HG03565 (cell line): ENCODE data around the gene MSI2.

Source experiments
- ATAC-seq: cut with Tn5 transposase; IDR thresholded peaks from one replicate; pipeline ENCODE4 v1.9.1; 2021; ENCODE audit warnings: mild to moderate bottlenecking, moderate library complexity; ENCODE audit not compliant: unreplicated experiment

Gene MSI2

GRCh38 chr17:57313097-57313835 lies 56.9 kb downstream of the MSI2 start:
- no peak for ATAC-seq

DNA sequence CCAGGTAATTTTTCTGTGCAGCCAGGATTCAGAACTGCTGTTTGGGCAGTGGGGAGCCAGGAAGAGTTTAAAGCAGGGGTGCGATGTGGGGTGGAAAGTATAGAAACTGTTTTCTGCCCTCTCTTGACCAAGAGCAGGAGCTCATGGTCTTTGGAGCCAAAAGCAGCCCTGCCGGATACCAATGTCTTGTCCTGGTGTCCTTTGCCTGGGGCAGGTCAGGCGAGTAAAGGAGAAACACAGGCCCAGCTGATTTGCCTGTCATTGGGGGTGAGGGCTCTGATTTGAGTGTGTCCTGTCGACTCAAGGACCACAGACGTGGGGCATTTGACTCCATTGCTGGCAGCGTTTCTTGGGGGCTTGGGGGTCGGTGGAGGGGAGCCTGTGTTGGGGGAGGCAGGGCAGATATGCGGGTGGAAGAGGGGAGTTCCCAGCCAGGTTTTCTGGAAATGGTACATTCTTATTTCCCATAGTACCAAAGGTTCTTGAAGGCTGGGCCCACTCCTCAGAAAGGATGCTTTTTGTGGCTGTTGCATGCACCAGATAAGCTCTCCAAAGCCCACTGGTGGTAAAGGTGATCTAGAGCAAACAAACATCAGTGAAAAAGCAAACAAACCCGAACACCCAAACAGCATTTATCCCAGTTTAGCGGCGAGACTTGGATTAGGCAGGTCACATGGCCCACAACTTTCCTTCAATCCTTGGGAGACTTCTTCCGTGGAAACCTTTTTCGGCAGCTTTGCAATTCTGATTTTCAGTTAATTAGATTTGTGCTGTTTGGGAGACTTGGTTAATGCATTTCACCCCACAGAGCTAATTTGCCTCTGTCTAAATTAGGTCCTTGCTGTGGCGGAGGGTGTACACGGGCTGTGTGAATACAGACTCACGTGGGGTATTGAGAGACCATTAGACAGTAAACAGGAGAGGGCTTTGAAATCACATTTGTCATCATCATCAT lies 59.0 kb downstream of the MSI2 start:
- ATAC-seq: no peak

GRCh38 chr17:57316361-57316760 lies 60.0 kb downstream of the MSI2 start:
- ATAC-seq: no peak

DNA sequence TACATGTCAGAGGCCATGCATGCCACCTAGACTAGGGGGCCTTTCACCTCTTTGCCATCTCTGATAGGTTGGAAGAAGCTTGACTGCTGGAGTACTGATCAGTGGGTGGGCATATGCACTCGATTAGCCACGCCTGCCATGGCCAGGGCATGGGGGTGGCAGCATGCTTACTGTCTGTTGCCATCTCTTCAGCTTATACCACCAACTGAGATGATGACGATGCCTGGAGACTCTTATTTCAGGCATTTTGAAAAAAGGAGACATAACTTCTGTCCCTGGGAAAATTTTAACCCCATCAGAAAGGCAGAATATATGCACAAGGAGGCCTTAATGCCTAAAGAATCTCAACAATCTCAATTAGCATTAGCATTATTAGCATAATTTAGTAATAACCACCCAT lies 60.8 kb downstream of the MSI2 start:
- ATAC-seq: no peak

GRCh38 chr17:57318913-57319312 lies 62.6 kb downstream of the MSI2 start:
- no peak for ATAC-seq

GRCh38 chr17:57319806-57320205 lies 63.5 kb downstream of the MSI2 start:
- ATAC-seq: no peak

DNA sequence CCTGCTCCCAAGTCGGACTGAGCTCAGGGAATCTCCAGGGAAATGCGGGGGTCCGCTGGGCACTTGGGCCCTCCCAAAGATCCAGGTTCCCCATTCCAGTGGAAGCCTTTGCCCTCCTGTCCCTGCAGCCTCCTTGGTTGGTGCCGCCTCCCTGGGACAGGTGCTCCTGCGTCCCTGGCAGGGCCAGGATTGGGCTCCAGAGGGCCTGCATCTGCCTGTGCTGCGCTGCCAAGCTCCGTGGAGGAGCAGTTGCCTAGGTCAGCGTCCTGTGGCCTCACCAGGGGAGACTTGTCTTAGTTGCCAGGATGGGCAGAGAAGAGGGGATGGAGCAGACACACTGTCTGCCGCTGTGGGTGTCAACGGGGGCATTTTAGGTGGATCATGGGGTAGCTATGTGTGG lies 67.1 kb downstream of the MSI2 start:
- no peak for ATAC-seq

DNA sequence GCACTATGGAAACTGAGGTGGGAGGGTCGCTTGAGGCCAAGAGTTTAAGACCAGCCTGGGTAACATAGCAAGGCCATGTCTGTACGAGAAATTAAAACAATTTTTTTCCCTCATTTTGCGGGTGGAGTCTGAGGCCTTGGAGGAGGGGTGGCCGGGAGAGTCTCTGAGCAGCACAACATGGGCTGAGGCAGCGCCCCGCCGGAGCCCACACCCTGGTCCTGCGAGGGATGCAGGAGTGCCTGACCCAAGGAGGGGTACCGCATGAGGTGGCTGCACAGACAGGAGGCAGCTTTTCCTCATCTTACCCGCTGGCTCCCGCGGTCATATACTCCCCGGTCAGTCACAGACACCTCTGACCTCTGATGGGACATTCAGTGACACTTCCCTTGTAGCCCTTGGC lies 67.7 kb downstream of the MSI2 start:
- no peak for ATAC-seq

- ATAC-seq: no peak
Measured at GRCh38 chr17:57324631-57325030, 68.3 kb downstream of the MSI2 start.

DNA sequence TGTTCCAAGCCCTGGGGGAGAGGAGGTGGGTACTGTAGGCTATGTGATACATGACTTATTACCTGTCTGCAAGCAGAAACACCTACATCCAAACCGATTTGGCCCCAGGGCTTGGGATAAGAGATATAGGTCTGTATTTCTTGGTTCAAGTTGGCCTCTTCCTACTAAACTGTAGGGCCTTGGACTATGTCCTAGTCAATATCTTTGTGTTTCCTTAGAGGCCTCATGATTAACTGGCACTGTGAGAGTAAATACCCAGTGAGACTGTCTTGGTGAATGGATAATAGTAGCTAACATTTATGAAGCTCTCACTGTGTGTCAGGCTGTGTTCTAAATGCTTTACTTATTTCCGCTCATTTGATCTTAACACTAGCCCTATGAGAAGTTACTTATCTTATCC lies 70.0 kb downstream of the MSI2 start:
- ATAC-seq: no peak

DNA sequence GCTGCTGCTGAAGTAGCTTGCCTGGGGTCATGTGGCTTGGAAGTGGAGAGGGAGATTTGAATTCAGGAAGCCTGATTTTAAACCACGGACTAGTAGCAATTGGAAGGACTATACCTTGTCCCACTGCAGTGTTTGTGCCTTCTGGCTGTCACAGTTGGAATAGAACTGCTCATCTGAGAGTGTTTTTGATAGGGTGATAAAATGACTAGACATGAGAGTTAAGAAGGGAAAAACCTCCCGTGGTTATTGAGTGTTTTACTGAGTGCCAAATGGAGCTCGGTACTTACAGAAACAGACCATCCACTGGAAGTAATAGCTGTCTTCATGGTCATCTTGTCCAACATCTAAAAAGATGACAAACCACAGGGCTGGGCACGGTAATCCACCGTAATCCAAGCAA lies 70.4 kb downstream of the MSI2 start:
- ATAC-seq: no peak

- ATAC-seq: no peak
Measured at GRCh38 chr17:57327176-57327970, 71.0 kb downstream of the MSI2 start.

- ATAC-seq: no peak
Measured at GRCh38 chr17:57328109-57328882, 72.0 kb downstream of the MSI2 start.

DNA sequence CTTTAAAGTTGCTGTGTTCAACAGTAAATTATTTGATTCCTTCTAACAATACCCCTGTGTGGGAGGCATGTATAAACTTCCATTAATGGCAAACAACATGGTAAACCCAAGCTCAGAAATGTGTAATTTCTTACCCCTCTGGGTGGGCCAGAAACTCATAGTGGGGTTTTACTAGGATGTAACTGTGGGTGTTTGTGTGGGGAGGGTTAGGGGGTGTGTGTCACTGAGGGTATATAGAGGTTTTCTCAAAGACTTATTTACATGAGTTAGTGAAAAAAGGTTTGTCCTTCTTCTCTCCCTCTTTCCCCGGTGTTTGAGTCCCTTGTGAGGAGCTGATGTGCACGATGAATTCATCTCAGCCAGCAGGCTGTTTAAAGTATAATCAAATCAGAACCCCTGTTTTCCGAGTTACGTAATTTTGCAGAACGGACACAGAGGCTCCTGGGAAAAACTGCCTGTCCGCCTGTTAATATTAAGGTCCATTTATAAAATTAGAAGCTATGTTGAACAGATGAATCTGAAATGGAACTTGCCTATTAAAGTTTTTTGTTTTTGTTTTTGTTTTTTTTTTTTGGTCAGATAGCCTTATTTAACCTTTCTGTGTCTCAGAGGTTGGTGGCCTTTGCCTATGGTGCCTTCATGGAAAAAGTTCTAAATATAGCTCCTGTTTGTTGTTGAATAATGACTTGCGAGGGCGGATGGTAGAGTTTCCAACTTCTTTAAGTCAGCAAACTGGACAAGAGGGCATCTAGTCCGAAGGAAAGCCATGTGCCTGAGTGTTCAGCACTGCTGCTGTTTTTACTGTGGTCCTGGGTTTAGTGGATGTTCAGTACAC lies 73.3 kb downstream of the MSI2 start:
- no peak for ATAC-seq

- ATAC-seq: no peak
Measured at GRCh38 chr17:57330587-57330986, 74.3 kb downstream of the MSI2 start.

GRCh38 chr17:57331423-57331822 lies 75.1 kb downstream of the MSI2 start:
- no peak for ATAC-seq

- no peak for ATAC-seq
Measured at GRCh38 chr17:57332501-57332900, 76.2 kb downstream of the MSI2 start.

DNA sequence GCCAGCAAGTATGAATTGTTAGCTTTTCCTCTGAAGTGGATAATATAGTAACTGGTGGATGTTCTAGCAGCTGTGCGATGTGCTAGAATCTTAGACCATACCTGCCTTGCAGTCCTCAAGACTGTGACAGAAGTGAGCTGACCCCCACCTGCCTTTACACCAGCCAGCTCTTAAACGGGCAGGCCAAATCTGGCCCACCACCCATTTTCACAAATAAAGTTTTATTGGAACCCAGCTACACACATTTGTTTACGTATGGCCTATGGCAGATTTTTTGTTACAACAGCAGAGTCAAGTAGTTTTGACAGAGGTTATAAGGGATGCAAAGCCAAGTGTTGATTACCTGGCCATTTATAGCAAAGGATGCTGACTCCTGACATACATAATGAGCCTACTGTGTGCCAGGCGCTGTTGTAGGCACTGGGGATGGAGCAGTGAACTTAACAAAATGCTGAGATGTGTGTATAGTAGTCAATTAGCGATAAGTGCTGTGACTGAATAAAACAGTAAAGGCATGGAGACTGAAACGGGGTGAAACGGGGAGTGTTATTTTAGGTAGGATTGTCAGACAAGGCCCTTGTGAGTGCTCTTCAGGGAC lies 79.0 kb downstream of the MSI2 start:
- ATAC-seq: no peak

DNA sequence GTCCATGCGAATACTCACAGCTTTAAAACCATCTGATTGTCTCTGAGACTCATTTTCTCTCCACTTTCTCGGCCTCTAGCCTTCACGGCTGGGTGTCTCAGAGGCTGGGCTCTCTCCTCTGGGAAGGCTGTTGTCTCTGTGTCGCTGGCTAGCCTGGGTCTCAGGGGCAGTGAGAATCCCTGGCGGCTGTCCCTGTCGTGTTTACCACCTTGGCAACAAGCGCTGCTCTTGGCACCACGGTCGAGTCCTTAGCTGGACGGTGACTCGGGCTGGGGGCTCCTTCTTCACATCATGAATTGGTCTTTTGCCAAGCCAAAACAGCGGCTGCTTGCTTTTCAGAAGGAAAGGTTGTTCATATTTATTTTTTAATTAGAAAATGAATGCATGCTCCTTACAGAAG lies 81.1 kb downstream of the MSI2 start:
- ATAC-seq: no peak
